Right ventricle myocardium superior (tissue), 1 donor: ENCODE results near the gene ILF2. TPM values are rescaled to one million over a fixed set of nuclear protein-coding genes. Genes with fewer than 3 reads are reported as not detected.
"Not testable (repeated sequence)": the region's sequence is repeated elsewhere in the genome, so short reads cannot be mapped to it uniquely, and the experiment has no call there.

ENCODE experiments used
- ATAC-seq: fragments of 200-7000 bp; cut with Tn5 transposase; one replicate; pipeline ENCODE4 v1.9.1; 2020; ENCODE audit warnings: mild to moderate bottlenecking; ENCODE audit not compliant: poor library complexity
- DNase-seq: peaks from one replicate; pipeline ENCODE4 v3.0.0-alpha.2; 2020
- intact Hi-C: fragments of 100-400 bp; cut with DNase I; formaldehyde crosslinking; loops from one replicate; pipeline ENCODE4 v1.11.2; 2022
- long read RNA-seq: library from polyadenylated mRNA; unstranded; transcript quantifications from one replicate; pipeline ENCODE4 v2.0.0, GENCODE V29; 2021
- total RNA-seq: library from RNA; stranded (reverse); fragmentation: NEBNext Ultra II Directional; extraction: Animal tissue kit (Norgen Biotek cat#: 25700); gene quantifications from one replicate; pipeline ENCODE4 v1.2.1, GENCODE V29; 2021
- donor health status: DM: no; HTN: yes; CAD: no; lungs with severe emphysema.

The ILF2 gene
- 55.3 TPM for total RNA-seq
- long read RNA-seq, transcript ILF2-201 (14 exons, 1,659 nt): major isoform, 85 of 92 reads
- long read RNA-seq, partial matches to known transcripts: 2 of 92 reads
- long read RNA-seq, other reads (novel, unspliced or antisense): 5 of 92 reads

- ATAC-seq (peak; percentile 96), DNase-seq (peak; percentile 98)
- intact Hi-C loops: no loop called here
These were observed at the start of gene ILF2 for GRCh38 chr1:153670859-153671627. TSS of gene ILF2 (minus strand) at chr1:153670993. CDS start at chr1:153670922, 71 bp downstream.

GRCh38 chr1:153717330-153717729, 46.5 kb upstream of the ILF2 start:
- ATAC-seq: no peak
- intact Hi-C loops: no loop called here
- no peak for DNase-seq

- DNase-seq, intact Hi-C loops, ATAC-seq: not testable (repeated sequence)
These were observed 45.4 kb upstream of the ILF2 start for GRCh38 chr1:153716211-153716610.

GRCh38 chr1:153711026-153711425, 40.2 kb upstream of the ILF2 start:
- DNase-seq (no peak), ATAC-seq (no peak)
- intact Hi-C loops: no loop called here

- no peak for ATAC-seq
- peak; percentile 4 for DNase-seq
- intact Hi-C loops: no loop called here
These were observed 34.7 kb upstream of the ILF2 start for GRCh38 chr1:153705484-153705883.

GRCh38 chr1:153699768-153700167, 29.0 kb upstream of the ILF2 start:
- ATAC-seq (no peak), DNase-seq (no peak)
- intact Hi-C loops: no loop called here

- DNase-seq (no peak), ATAC-seq (no peak)
- intact Hi-C loops: no loop called here
These were observed 28.3 kb upstream of the ILF2 start for GRCh38 chr1:153698923-153699714.

- ATAC-seq (peak; percentile 89), DNase-seq (peak; percentile 89)
- intact Hi-C loops: no loop called here
These were observed 27.5 kb upstream of the ILF2 start for GRCh38 chr1:153698020-153698922.

GRCh38 chr1:153697191-153698019, 26.6 kb upstream of the ILF2 start:
- DNase-seq (peak; percentile 68), ATAC-seq (peak; percentile 50)
- intact Hi-C loops: no loop called here

GRCh38 chr1:153696741-153697140, 25.9 kb upstream of the ILF2 start:
- ATAC-seq: no peak
- no peak for DNase-seq
- intact Hi-C loops: no loop called here

GRCh38 chr1:153693466-153693865, 22.7 kb upstream of the ILF2 start:
- ATAC-seq (no peak), DNase-seq (no peak)
- intact Hi-C loops: loop anchor here (5.0 kb wide), 1 partner anchor 59 kb away; no protein-coding TSS in a partner anchor

GRCh38 chr1:153688736-153689328, 18.0 kb upstream of the ILF2 start:
- no peak for ATAC-seq

GRCh38 chr1:153688276-153688675, 17.5 kb upstream of the ILF2 start:
- ATAC-seq: no peak
- no peak for DNase-seq
- intact Hi-C loops: no loop called here

More at GRCh38 chr1:153688736-153689328, 18.0 kb upstream of the ILF2 start:
- intact Hi-C loops: no loop called here
- no peak for DNase-seq

- DNase-seq (no peak), ATAC-seq (no peak)
- intact Hi-C loops: no loop called here
These were observed 16.7 kb upstream of the ILF2 start for GRCh38 chr1:153687346-153688125.

GRCh38 chr1:153685544-153686340, 14.9 kb upstream of the ILF2 start:
- ATAC-seq (no peak), DNase-seq (no peak)
- intact Hi-C loops: no loop called here

- ATAC-seq (no peak), DNase-seq (no peak)
- intact Hi-C loops: loop anchor here (5.0 kb wide), 1 partner anchor 87 kb away; no protein-coding TSS in a partner anchor
These were observed 14.1 kb upstream of the ILF2 start for GRCh38 chr1:153684892-153685291.
